GM11168 (cell line): ENCODE results near the gene ZBTB7C.

ENCODE experiments used
- in situ Hi-C: fragments of 300-500 bp; cut with MboI; formaldehyde crosslinking; loops from one replicate; pipeline ENCODE4 v1.12.0; 2022; ENCODE audit warnings: low sequenced_read_pairs; ENCODE audit not compliant: unreplicated experiment

ZBTB7C gene

GRCh38 chr18:48036226-48036625 is 373.0 kb downstream of the ZBTB7C start:
- in situ Hi-C loops, result no loop called here

DNA sequence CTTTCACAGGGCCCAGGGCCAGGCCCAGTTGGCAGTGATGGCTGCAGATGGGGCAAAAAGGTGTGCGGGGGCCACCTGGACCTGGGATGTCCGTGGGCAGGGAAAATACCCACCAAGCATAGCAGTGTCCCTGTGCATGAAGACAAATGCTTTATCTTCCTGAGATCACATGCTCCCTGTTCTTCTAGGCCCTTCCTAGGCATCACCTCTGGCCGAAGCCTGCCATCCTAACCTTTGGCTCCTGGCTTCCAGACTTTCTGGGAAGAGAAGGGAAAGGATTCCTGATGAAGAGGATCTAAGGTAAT is 373.7 kb downstream of the ZBTB7C start:
- in situ Hi-C loops, result no loop called here

- in situ Hi-C loops, result no loop called here
These were observed 374.3 kb downstream of the ZBTB7C start for GRCh38 chr18:48034651-48035555.

GRCh38 chr18:48033790-48034650 is 375.2 kb downstream of the ZBTB7C start:
- in situ Hi-C loops, result no loop called here

- in situ Hi-C loops, result no loop called here
These were observed 376.1 kb downstream of the ZBTB7C start for GRCh38 chr18:48032876-48033789.

DNA sequence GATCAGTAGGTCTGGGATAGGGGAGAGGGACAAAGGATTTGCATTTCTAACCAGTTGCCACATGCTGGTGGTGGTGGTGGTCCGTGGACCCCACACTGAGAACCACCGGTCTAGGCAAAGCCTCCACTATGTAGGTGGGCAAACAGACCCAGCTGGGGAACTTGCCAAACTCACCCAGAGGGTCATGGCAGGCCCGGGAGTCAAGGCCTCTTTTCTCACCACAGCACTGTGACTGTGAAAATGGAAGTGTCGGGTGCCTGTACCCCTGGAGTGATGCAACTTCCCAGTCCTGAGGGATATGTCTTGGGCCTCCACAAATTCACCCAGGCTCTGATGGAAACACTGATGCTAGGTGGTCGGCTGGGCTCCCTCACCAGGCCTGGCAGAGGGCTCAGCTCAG is 377.5 kb downstream of the ZBTB7C start:
- in situ Hi-C loops, result no loop called here

- in situ Hi-C loops, result no loop called here
These were observed 378.3 kb downstream of the ZBTB7C start for GRCh38 chr18:48030616-48031480.

GRCh38 chr18:48029296-48029986 is 379.7 kb downstream of the ZBTB7C start:
- in situ Hi-C loops, result loop anchor here (10.0 kb wide), 1 partner anchor 255 kb away; no protein-coding TSS in a partner anchor

DNA sequence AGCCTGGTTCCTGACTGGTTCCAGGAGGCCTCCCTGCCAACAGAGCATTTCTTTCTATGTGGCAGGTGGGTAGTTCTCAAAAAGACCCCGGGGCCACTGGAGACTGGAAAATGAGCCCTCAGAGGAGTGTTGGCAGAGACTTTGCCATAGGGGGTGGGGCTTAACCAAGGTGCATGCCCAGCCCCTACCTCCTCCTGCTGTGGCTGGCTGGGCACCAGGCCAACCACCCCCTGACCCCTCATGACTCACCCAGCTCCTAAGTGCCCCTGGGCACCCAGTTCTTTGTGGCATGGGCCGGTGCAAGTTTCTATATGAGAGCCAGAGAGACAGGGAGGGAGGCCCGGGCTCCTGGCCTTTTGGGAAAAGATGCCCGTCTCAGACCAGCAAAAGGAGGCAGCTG is 380.5 kb downstream of the ZBTB7C start:
- in situ Hi-C loops, result loop anchor here (10.0 kb wide), 1 partner anchor 254 kb away; no protein-coding TSS in a partner anchor

DNA sequence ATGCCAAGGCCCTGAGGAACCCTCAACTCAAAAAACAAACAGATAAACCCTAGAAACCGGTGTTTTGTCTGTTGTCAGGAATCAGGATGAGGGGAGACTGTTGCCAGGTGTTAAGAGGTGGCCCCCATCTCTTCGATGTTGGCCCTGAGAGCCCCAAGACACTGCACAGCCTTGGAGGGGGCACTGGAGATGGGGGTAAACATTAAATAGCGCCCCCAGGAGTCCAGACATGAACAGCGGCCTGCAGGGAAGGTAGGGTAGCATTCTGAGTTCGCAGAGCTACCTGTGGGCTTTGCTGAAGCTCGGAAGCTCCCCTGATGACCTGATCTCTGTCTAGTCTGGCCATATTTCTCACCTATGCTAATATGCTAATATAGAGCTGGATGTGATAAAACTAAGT is 381.1 kb downstream of the ZBTB7C start:
- in situ Hi-C loops, result loop anchor here (10.0 kb wide), 1 partner anchor 253 kb away; no protein-coding TSS in a partner anchor

DNA sequence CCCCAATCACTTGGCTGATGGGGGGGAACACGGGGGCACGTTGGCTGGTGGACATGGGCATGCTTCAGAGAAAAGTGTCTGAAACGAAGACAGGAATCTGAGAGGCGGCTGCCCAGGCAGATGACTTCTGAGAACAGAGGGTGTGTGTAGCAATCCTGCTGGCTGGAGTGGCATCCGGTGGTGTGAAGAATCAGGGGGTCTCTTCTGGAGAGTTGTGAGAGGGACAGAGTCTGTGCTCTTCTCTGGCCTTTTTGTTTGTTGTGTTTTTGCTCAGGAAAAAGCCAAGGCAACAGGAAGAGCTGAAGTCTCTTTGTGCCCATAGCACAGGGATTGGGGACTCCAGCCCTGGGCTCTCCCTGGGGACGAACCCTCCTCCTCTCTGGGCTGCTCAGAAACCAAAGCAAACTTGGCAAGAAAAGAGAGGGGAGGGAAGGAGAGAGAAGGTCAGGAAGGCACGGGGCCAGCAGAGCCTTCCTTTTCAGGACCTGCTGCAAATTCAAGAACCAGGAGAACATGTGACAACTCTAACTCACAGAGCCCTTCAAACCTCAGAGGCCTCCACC is 381.7 kb downstream of the ZBTB7C start:
- in situ Hi-C loops, result loop anchor here (10.0 kb wide), 1 partner anchor 253 kb away; no protein-coding TSS in a partner anchor

GRCh38 chr18:48026216-48026615 is 383.0 kb downstream of the ZBTB7C start:
- in situ Hi-C loops, result loop anchor here (10.0 kb wide), 1 partner anchor 251 kb away; no protein-coding TSS in a partner anchor

GRCh38 chr18:48024881-48025660 is 384.1 kb downstream of the ZBTB7C start:
- in situ Hi-C loops, result loop anchor here (10.0 kb wide), 1 partner anchor 250 kb away; no protein-coding TSS in a partner anchor

DNA sequence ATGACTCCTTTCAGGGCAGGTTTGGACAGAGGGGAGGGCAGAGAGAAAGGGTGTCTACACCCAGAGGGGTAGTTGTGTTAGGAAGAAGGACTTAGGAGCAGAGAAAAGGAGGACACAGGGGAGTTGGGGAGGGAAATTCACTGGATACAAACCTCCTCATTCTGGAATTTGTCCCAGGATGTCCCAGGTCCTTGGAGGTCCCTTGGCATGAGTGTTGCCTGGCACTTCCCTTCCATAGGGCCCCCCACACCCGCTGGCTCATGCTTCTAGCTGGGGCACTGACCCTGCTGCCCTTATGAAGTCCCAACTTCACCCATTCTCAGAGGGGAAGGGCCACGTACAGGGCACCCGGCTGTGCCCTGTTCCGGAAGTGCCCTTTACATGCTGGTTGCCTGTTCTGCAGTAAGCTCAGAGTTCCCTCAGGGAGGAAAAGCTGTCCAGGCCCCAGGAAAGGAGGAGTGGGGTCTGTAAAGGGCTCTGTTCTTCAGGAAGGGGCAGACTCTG is 385.1 kb downstream of the ZBTB7C start:
- in situ Hi-C loops, result loop anchor here (10.0 kb wide), 1 partner anchor 249 kb away; no protein-coding TSS in a partner anchor

DNA sequence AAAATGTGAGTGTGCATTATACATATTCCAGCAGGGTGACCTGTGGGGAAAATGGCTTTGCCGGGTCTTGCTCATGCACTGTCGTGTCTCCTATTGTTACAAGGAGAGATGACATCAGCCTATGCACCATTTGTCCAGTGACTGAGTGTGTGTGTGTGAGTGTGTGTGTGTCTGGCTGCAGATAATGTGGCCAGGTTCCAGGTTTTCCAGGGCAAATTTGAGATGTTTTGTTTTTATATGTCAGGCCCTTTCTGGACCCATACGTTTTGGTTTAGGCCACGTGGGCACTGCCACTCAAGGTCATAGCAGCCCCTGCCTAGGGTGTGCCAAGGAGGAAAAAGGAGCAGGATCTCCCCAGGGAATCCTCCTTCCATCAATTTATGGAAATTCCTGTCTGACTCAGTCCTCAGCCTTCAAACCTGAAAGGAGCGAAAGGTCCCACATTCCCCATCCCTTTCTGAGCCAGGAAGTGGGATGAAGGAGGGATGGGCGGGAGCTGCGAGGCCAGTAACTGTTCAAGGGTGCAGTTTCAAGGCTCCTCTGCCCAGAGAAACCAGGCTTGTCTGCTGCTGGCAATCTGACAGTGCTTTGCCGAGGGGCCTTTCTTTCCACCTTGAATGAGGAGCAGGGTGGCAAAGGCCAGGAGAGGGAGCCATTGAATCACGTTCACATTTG is 385.7 kb downstream of the ZBTB7C start:
- in situ Hi-C loops, result loop anchor here (10.0 kb wide), 1 partner anchor 249 kb away; no protein-coding TSS in a partner anchor
